ENCODE measurements around the gene CHST8. TPM values are rescaled to one million over a fixed set of nuclear protein-coding genes. Genes with fewer than 3 reads are reported as not detected.
A peak's percentile ranks its signal among the peaks of the same experiment; 100 is the strongest.

Gene CHST8
- total RNA-seq, 2 experiments from 2014 or later, result not detected

- CTCF ChIA-PET, result no interaction called here
- Mint-ChIP-seq H3K4me3 (no peak overlapping the region), H3K9me3 (ENCODE audit: low read depth) (no peaks in the 10 kb centered on the region), H3K27me3 (peaks cover 20% of the 10 kb centered on the region), H3K4me1 (peaks cover 3% of the 10 kb centered on the region), H3K36me3 (ENCODE audit: low read depth) (no peaks in the 10 kb centered on the region), H3K27ac (no peak overlapping the region)
- DNase-seq (no peak), ATAC-seq (no peak)
- intact Hi-C loops (cut with DNase I, micrococcal nuclease), result no loop called here
- POLR2A ChIA-PET, result no interaction called here
These were observed 160.2 kb downstream of the CHST8 start for GRCh38 chr19:33781996-33782395.

GRCh38 chr19:33784432-33784831 is 162.7 kb downstream of the CHST8 start:
- H3K4me3 Mint-ChIP-seq, result no peak overlapping the region
- ATAC-seq (no peak), DNase-seq (no peak)
- ChIA-PET CTCF (no interaction called here), POLR2A (no interaction called here)
- H3K4me1 Mint-ChIP-seq, result no peaks in the 10 kb centered on the region
- no peaks in the 10 kb centered on the region for H3K36me3 Mint-ChIP-seq (ENCODE audit: low read depth)
- intact Hi-C loops (cut with DNase I, micrococcal nuclease), result no loop called here
- H3K9me3 Mint-ChIP-seq (ENCODE audit: low read depth), result no peaks in the 10 kb centered on the region
- H3K27me3 Mint-ChIP-seq, result peaks cover 11% of the 10 kb centered on the region
- H3K27ac Mint-ChIP-seq, result no peak overlapping the region

DNA sequence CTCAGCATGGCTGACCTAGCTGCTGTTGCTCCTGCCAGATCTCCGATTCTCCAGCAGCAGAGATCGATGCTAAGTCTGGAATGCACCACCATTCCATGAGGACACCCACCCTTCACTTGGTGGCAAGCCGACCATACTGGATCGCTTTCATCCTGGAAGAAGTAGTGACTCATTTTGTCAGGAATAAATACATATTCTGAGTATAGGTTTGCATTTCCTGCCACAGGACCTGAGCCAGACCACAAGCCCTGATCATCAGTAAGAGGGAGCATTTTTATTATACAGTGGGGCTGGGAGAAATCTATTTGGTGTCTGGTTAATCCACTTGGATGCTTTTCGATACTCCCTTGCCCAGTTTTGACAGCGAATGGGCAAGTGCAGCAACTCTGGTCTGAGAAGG is 164.0 kb downstream of the CHST8 start:
- peaks cover 5% of the 10 kb centered on the region for H3K27me3 Mint-ChIP-seq
- ATAC-seq (no peak), DNase-seq (no peak)
- H3K4me1 Mint-ChIP-seq, result no peaks in the 10 kb centered on the region
- no peak overlapping the region for H3K27ac Mint-ChIP-seq
- intact Hi-C loops (cut with DNase I, micrococcal nuclease), result no loop called here
- H3K4me3 Mint-ChIP-seq, result no peak overlapping the region
- CTCF ChIA-PET, result interaction anchor here (0.6 to 2.5 kb wide), 3 partner anchors 8 to 174 kb away, joined by 3 to 12 read pairs (median 3); no protein-coding TSS in a partner anchor
- H3K9me3 Mint-ChIP-seq (ENCODE audit: low read depth), result no peaks in the 10 kb centered on the region
- H3K36me3 Mint-ChIP-seq (ENCODE audit: low read depth), result no peaks in the 10 kb centered on the region
- POLR2A ChIA-PET, result no interaction called here

DNA sequence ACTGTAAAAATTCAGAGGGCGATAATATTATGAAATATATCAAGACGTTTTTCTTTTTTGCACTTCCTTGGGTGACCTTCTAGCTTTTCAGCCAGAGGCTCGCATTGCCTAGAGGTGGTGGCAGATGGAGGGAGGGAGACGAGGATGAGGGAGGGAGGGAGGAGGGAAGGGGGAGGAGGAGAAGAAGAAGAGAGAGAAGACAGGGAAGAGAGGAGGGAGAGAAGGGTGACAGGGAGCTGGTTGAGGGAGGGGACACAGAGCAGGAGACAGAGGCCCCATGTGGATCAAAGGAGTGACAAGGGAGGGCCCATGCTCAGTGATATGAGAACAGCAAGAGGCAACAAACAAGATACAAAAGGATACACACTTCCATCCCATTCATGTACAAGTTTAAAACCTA is 166.9 kb downstream of the CHST8 start:
- DNase-seq (no peak), ATAC-seq (no peak)
- Mint-ChIP-seq H3K27me3 (peaks cover 18% of the 10 kb centered on the region), H3K9me3 (ENCODE audit: low read depth) (no peaks in the 10 kb centered on the region), H3K36me3 (ENCODE audit: low read depth) (no peaks in the 10 kb centered on the region), H3K4me3 (no peak overlapping the region), H3K27ac (no peak overlapping the region), H3K4me1 (no peaks in the 10 kb centered on the region)
- ChIA-PET CTCF (interaction anchor here (1.6 kb wide), 1 partner anchor 18 kb away, joined by 7 read pairs; no protein-coding TSS in a partner anchor), POLR2A (no interaction called here)
- intact Hi-C loops (cut with DNase I, micrococcal nuclease), result no loop called here

DNA sequence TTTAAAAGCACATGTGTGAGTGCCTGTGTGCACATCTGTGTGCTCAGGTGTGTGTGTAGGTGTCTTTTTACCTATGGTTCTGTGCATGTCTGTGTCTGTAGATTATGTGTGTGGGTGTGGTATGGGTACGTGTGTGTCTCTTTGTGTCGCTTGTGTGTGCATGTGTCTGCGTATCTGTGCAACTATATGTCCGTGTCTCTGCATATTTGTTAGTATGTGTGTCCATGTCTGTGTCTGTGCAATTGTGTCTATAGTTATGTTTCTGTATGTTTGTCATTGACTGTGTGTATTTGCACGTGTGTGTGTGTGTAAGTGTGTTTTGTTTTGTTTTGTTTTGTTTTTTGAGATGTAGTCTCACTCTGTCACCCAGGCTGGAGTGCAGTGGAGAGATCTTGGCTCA is 167.6 kb downstream of the CHST8 start:
- Mint-ChIP-seq H3K27me3 (peaks cover 19% of the 10 kb centered on the region), H3K9me3 (ENCODE audit: low read depth) (no peaks in the 10 kb centered on the region), H3K27ac (no peak overlapping the region), H3K4me1 (no peaks in the 10 kb centered on the region), H3K4me3 (no peak overlapping the region), H3K36me3 (ENCODE audit: low read depth) (no peaks in the 10 kb centered on the region)
- DNase-seq (no peak), ATAC-seq (no peak)
- CTCF ChIA-PET, result no interaction called here
- POLR2A ChIA-PET, result no interaction called here
- intact Hi-C loops (cut with DNase I, micrococcal nuclease), result no loop called here

DNA sequence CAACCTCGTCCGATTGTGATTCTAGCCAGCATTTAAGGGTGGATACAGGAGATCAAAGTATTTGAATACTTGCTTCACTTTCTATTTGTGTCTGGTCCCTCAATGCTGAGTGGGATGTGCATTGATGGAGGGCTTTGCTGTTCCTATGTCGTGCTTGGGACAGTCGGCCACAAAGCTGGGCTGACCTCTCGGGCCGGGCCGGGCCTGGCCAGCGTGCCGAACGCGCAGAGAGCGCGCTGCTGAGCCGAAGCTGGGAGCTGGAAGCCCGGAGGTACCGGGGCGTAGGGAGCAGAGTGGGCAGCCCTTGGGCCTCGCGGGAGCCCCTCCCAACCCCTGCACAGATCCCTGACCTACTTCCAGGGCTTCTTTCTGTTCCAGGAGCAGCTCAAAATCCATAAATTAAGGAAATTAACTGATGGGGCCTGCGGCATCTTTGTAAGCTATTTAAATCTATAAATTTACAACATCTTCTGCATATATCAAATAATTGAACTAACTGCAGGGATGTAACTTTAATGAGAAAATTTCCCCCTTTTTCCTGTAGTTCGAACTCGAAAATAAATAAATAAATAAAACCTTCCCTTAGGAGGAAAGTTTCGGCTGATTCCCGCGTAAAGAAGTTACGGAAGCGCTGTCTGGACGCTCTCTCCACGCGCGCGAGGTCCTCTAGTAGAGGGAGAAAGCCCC is 173.1 kb downstream of the CHST8 start:
- Mint-ChIP-seq H3K27ac (no peak overlapping the region), H3K36me3 (ENCODE audit: low read depth) (no peaks in the 10 kb centered on the region), H3K27me3 (peaks cover 25% of the 10 kb centered on the region), H3K9me3 (ENCODE audit: low read depth) (no peaks in the 10 kb centered on the region), H3K4me1 (peaks cover 2% of the 10 kb centered on the region), H3K4me3 (peak overlapping the region; percentile 72)
- POLR2A ChIA-PET, result no interaction called here
- CTCF ChIA-PET, result interaction anchor here (0.7 to 1.3 kb wide), 8 partner anchors 12 to 302 kb away, joined by 3 to 10 read pairs (median 4); no protein-coding TSS in a partner anchor
- ATAC-seq (no peak), DNase-seq (no peak)
- intact Hi-C loops (cut with DNase I, micrococcal nuclease), result loop anchor here in 1 of 2 experiments (1.0 to 10.0 kb wide), 6 partner anchors 17 to 618 kb away; no protein-coding TSS in a partner anchor

GRCh38 chr19:33795370-33796163 is 173.8 kb downstream of the CHST8 start:
- DNase-seq (peak; percentile 77), ATAC-seq (peak; percentile 59)
- H3K4me1 Mint-ChIP-seq, result peaks cover 2% of the 10 kb centered on the region
- H3K36me3 Mint-ChIP-seq (ENCODE audit: low read depth), result no peaks in the 10 kb centered on the region
- intact Hi-C loops (cut with DNase I, micrococcal nuclease), result loop anchor here in 1 of 2 experiments (1.0 to 10.0 kb wide), 7 partner anchors 17 to 618 kb away; partner anchors contain the start of gene LSM14A
- POLR2A ChIA-PET, result no interaction called here
- H3K27me3 Mint-ChIP-seq, result peaks cover 24% of the 10 kb centered on the region
- CTCF ChIA-PET, result interaction anchor here (0.6 to 1.5 kb wide), 9 partner anchors 13 to 904 kb away, joined by 3 to 10 read pairs (median 4); no protein-coding TSS in a partner anchor
- H3K9me3 Mint-ChIP-seq (ENCODE audit: low read depth), result no peaks in the 10 kb centered on the region
- no peak overlapping the region for H3K27ac Mint-ChIP-seq
- H3K4me3 Mint-ChIP-seq, result peak overlapping the region; percentile 72

DNA sequence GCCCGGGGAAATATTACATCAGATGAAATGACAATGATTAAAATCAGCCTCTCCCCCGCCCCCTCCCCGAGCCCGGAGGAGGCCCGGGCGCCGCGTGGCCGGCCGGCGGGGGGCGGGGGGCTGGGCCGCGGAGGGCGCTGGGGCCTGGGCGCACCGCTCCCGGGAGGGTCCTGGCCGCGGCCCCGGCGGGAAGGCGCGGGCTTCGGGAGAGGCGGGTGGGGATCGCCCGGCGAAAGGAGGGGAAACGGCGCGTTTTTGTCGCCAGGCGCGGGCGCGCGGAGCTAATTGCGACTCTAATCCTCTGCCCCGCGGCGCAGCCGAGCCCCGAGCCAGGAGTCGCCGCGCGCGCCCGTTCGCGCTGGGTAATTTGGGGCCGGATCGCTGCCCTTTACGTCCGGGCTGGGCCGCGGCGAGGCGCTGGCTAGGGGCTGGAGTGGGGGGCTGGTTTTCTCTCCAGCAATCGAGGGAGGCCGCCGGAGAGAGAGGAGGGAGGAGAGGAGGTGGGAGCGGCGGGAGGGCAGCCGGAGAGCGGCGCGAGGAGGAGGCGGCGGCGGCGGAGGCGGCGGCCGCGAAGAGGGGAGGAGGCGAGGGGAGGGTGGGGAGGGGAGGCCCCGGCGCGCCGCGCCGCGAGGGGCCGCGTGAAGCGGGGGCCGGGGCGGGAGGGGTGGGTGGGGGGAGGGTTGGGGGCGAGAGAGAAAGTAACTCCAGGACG is 174.6 kb downstream of the CHST8 start, which contains the start of gene KCTD15:
Gene KCTD15 (plus strand): TSS at position 707 of the 712 bp plus-strand sequence. CDS start 3,585 bp downstream, outside the sequence.
- intact Hi-C loops (cut with DNase I, micrococcal nuclease), result loop anchor here in 1 of 2 experiments (1.0 to 10.0 kb wide), 5 partner anchors 24 to 619 kb away; partner anchors contain the start of gene LSM14A
- POLR2A ChIA-PET, result interaction anchor here (0.6 kb wide), 1 partner anchor 417 kb away, joined by 3 read pairs; no protein-coding TSS in a partner anchor
- Mint-ChIP-seq H3K9me3 (ENCODE audit: low read depth) (no peaks in the 10 kb centered on the region), H3K27ac (peak within 1 kb of the TSS; percentile 37), H3K4me3 (peak within 1 kb of the TSS; percentile 72), H3K4me1 (peaks cover 2% of the 10 kb centered on the region), H3K27me3 (peaks cover 22% of the 10 kb centered on the region), H3K36me3 (ENCODE audit: low read depth) (no peaks in the 10 kb centered on the region)
- CTCF ChIA-PET, result interaction anchor here (0.5 to 1.5 kb wide), 5 partner anchors 18 to 903 kb away, joined by 3 to 5 read pairs (median 3); no protein-coding TSS in a partner anchor
- ATAC-seq (peak; percentile 33), DNase-seq (peak; percentile 65)

DNA sequence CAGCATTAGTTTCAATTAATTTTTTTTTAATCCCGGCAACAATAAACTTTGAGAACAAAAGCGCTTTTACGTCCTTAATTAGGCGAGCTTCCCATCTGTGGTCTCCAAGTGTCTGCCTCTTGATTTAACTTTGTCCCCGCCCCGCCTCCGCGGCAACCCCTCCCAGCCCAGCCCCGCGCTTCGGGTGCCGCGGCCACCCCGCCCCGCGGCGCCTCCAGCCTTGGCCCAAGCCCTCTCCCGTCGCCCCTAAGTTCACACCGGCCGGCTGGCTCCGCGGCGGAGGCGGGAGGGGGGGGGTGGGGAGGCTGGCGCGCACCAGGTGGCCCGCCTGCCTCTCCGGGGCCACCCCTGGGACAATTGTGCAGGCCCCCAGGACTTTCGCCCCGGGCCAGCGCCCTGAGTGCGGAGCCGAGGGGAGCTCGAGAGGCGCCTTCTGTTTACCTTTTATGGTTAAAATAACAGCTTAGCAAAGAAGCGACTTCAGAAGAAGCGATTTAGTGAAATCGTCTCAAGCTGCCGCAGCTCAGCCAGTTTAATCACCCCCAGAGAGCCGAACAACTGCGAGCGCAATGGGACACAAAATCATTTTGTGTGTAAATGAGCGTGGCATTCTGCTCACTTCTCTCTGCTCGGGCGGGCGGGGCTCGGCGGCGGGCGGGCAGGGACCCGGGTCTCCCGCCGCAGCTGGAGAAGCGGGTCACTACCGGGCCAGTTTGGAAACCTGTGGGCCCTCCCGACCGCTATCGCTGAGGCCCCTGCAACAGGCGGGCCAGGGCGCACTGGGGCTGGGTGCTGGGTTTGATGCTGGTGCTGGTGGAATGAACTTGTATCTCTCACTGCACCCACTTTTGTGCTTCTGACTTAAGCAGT is 176.3 kb downstream of the CHST8 start:
- CTCF ChIA-PET, result interaction anchor here (0.6 to 1.4 kb wide), 3 partner anchors 19 to 244 kb away, joined by 3 to 5 read pairs (median 5); no protein-coding TSS in a partner anchor
- intact Hi-C loops (cut with DNase I, micrococcal nuclease), result loop anchor here in 1 of 2 experiments (2.0 to 10.0 kb wide), 4 partner anchors 199 to 621 kb away; partner anchors contain the start of gene LSM14A
- Mint-ChIP-seq H3K4me1 (peaks cover 2% of the 10 kb centered on the region), H3K27me3 (peaks cover 15% of the 10 kb centered on the region), H3K9me3 (ENCODE audit: low read depth) (no peaks in the 10 kb centered on the region), H3K4me3 (peak overlapping the region; percentile 72), H3K36me3 (ENCODE audit: low read depth) (no peaks in the 10 kb centered on the region), H3K27ac (peak overlapping the region; percentile 37)
- peak; percentile 44 for DNase-seq
- ATAC-seq, result no peak
- POLR2A ChIA-PET, result no interaction called here

DNA sequence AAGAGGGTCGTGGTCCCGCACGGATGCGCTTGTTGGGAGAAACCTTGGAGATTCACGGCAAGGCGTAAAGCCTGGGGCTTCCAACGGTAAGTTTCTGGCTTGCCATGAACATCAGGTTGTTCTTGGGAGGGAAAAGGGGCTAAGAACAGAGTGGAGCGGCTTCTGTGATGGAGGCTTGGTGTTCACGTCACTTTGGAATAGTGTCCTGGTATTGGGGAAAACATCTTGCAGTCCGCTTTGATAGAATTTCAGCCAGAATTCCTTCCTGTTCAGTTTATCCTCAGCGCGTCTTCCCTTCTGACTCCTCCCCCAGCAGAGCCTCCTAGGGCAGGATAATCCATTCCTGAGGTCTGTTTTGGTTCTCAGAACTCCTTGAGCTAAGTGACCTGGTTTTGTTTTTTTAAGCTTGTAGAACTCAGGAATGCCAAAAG is 176.9 kb downstream of the CHST8 start:
- Mint-ChIP-seq H3K27ac (no peak overlapping the region), H3K9me3 (ENCODE audit: low read depth) (no peaks in the 10 kb centered on the region), H3K27me3 (peaks cover 9% of the 10 kb centered on the region), H3K36me3 (ENCODE audit: low read depth) (no peaks in the 10 kb centered on the region), H3K4me1 (peaks cover 2% of the 10 kb centered on the region), H3K4me3 (no peak overlapping the region)
- CTCF ChIA-PET, result interaction anchor here (1.0 kb wide), 1 partner anchor 243 kb away, joined by 3 read pairs; no protein-coding TSS in a partner anchor
- DNase-seq, result no peak
- intact Hi-C loops (cut with DNase I, micrococcal nuclease), result loop anchor here in 1 of 2 experiments (5.0 to 10.0 kb wide), 3 partner anchors 199 to 621 kb away; no protein-coding TSS in a partner anchor
- POLR2A ChIA-PET, result no interaction called here
- no peak for ATAC-seq

Measured in activated CD4-positive, alpha-beta T cell treated with anti-CD3 and anti-CD28 coated beads for 36 hours (primary cell).